MV-4-11 (cell line): ENCODE results near the gene PRELP.
"Not testable (repeated sequence)": the region's sequence is repeated elsewhere in the genome, so short reads cannot be mapped to it uniquely, and the experiment has no call there.

ENCODE experiments used
- DNase-seq: peaks from one replicate; lab custom pipeline; 2025; lab: John Stamatoyannopoulos, UW

The PRELP gene

DNA sequence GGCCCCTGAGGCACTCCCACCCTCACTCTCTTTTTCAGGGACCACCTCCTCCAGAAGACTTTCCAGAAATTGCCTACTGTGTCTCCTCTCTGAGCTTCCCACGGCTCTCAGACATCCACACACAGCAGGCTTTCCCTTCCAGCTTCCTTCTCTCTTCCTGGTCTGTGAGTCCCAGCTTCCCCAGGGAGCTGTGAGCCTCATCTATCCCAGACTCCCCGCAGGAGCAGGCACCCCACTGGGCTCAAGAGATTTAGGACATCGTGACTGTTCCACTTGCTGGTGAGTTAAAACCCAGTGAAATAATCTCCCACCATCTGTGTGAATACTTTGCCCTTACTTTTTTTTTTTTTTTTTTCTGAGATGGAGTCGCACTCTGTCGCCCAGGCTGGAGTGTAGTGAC lies 22.0 kb upstream of the PRELP start:
- DNase-seq = no peak

DNA sequence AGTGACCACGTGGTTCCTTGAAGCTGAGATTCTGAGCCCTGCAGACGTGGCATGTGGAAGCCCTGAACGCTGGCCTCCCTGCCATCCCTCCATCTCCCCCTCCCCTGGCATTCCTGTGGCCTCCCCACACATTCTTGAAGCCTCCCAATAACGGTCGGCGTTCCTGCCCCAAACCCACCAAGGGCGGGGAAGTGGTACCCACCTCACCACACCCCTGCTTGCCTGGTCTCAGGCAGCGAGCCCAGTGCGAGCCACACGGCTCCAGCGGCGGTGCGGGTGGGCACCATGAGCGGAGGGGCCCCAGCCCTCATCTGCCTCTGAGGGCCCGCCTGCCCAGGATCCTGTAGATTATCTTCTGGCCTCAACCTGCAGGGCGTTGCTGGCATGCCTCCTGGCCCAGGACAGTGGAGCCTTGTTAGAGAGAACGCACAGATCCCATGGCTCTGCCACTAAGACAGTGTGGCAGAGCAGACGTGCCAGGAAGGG lies 20.6 kb upstream of the PRELP start:
- DNase-seq = no peak

DNA sequence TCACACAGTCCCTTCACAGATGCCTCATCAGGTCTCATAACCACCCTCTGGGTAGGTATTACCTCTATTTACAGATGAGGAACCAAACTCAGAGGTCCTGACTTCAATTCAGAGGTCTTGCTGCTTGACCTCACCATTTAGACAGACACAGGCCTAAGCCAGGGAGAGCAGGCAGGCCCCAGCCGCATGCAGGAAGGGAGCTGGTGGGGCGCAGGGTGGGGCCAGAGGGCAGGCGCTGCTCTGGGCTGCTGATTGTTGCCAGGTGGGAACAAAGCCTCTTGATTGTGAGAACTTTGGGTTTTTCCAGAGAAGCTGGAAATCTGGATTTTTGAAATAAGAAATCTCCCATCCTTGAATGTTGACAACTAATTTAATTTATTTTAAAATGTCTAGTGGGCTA lies 19.9 kb upstream of the PRELP start:
- no peak for DNase-seq

DNA sequence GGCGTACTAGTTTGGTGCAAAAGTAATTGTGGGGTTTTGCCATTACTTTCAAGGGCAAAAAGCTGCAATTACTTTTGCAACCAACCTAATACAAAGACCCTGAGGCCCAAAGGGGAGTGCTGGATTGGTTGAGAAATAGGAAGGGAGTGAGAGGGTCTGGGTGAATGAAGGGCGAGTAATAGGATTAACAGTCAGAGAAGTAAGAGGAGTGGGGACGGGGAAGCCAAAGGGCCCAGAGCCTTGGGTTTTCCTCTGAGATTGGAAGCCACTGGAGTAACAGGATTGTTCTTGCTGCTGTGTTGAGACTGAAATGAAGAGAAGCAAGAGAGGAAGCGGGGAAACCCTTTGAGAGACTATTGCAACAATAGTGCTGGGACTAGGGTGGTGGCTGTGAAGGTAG lies 19.0 kb upstream of the PRELP start:
- DNase-seq = no peak

DNA sequence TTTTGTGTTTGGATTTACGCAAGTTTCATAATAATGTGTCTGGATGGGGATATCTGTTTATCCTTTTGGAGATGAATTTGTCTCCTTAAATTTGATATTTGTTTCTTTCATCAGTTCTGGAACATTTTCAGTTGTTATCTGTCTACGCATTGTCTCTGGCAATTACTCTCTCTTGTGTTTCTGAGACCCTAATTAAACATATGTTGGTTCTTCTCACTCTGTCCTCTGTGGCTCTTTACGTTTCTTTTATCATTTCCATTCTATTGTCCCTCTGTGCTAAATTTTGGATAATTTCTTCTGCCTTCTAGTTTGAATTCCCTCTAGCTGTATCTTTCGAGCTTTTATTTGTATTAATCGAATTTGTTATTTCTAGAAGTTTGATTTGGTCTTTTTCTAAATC lies 17.5 kb upstream of the PRELP start:
- no peak for DNase-seq

DNA sequence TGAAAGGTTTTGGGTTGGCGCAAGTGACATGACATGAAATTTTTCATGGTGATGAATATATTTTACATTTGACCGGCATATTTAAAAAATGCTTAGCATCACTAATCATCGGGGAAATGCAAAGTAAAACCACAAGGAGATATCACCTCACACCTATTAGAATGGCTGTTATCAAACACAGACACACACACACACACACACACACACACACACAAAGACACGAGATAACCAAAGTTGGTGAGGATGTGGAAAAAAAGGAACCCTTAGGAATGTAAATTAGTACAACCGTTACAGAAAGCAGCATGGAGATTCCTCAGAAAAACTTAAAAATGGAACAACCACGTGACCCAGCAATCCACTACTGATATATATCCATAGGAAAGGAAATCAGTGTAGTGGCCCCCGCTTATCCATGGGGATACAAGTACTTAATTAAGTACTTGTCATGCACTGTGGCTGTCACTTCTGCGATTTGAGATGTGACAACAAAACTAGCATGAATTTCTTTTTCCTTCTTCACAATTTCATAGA lies 15.9 kb upstream of the PRELP start:
- DNase-seq = no peak

DNA sequence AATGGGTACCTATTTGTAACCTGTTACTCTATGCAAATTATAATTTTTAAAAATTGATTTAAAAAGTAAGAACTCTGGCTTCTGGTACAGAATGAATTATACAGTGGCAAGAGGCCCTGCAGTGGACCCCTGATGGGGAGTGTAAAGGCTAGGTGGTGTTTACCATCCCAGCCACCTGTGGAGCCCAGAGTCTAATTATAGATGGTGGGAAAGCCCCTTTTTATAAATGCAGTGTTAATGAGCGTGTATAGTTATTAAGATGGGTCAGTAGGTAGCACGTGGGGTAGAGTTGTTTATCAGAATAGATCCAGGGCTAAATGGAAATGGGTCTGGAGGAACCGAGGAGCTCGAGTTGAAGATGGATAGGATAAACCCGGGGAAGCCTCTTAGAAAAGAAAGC lies 13.9 kb upstream of the PRELP start:
- DNase-seq = no peak

DNA sequence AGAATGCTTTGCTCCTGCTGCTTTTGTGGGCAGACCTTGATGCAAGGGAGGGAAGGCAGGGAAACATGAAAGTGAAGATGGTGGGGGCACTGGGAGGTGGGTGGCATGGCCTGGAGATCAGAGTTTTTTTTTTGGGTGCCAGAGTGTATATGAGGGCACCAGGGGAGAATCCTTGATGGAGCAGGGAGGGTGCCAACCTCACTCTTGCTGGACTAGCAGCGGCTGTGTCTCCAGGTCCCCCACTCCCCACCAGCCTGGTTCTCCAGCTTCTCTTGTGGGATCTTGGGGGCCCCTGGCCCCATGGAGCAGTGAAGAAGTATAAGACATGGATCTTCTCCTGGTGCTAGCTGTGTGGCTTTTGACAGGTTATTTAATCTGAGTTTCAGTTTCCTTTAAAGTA lies 13.5 kb upstream of the PRELP start:
- DNase-seq = no peak

DNA sequence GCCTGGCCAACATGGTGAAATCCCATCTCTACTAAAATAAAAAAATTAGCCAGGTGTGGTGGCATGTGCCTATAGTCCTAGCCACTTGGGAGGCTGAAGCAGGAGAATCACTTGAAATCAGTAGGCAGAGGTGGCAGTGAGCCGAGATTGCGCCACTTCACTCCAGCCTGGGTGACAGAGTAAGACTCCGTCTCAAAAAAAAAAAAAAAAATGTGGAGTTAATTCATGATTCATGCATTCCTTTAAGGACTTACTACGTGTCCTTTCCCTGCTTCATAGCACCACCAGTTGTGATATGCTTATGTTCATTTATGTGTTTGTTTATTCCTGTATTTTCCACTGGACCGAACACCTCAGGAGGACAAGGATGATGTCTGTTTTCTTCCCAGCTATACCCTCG lies 12.7 kb upstream of the PRELP start:
- no peak for DNase-seq

DNA sequence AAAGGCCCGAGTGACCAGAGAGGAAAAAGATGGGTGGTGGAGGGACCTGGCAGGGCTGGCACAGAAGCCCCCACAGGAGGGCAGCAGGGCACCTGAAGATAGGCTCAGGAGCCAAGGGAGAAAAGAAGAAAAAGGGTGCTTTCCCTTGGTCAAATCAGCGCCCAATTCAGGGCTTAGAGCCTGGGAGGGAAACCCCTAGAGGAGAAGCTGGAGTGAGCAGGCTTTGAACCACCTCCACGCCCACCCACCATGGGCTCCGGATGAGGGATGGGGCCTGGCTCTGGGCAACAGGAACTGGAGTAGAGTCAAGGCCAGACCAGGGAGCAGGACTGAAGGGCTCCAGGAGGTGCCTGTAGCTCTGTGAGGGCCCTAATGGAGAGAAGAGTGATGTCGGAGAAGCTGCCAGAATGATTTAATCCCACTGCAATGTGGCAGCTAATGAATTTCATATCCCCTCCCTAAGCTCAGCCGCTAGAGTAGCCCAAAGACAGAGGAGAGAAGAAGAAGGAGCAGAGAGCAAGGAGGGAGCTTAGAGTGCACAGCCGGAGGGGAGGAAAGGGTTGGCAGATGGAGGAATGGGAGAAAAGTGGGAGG lies 12.0 kb upstream of the PRELP start:
- no peak for DNase-seq

DNA sequence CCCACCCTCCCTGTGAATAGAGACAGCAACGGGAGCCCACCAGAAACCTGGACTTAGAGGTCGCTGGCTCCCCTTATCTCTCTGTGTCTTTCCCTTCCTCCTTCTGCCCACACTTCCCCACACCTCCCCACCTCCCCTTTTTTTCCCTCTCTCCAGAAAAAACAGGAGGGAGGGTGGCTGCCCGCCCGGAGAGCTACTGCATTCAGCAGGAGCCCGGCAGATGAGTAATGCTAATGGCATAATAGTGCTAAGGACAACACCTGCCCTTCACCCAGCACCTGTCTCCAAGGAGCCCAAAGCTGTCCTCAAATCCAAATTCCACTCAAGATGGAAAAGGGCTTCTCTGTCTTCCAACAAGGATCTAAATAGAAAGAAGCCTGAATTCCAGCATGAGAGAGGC lies 11.4 kb upstream of the PRELP start:
- no peak for DNase-seq

DNA sequence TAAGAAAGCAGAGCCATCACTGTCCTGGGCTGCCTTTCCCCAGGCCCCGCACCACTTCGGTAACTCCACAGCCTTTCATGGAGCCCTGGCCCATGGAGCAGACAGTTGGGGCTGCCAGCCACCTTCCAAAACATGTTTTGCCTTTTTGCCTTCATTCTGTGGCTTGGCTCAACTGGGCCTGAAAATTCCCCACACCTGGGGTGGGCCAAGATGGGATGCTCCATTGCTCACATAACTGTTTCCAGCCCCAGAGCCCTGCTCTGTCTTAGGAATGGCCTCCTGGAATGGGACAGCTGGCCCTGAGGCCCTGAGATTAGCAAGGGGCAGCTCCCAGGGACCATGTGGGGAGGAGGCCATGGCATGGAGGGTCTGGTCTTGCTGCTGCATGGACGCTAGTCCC lies 10.9 kb upstream of the PRELP start:
- DNase-seq = no peak

DNA sequence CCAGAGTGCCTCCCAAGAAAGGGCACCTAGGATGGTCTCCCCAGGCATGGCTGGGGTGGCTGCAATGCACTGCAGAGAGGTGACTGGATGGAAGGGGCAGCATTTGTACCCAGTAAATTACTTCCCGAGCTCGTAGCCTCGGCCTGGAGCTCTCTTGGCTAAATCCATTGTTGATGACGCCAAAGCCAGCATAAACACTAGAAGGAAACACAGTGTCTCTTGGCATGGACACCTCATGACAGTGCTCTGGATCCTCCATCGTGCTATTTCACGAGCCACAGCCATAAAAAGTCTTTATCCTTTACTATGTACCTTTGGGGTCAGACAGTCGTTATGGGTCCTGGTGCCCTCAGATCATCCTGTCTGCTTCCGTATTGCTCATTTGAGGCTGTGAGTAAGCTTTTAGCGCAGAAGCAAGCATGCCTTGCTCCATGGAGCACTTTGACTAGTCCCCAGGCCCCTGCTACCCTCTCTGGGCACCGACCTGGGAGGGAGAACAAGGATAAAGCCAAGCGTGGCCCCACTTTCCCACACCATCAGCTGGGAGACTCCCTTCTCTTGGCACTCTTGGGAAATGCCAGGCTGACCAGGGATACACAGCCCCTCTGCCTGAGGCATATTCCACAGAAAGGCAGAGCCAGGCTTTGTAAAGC lies 10.3 kb upstream of the PRELP start:
- no peak for DNase-seq

DNA sequence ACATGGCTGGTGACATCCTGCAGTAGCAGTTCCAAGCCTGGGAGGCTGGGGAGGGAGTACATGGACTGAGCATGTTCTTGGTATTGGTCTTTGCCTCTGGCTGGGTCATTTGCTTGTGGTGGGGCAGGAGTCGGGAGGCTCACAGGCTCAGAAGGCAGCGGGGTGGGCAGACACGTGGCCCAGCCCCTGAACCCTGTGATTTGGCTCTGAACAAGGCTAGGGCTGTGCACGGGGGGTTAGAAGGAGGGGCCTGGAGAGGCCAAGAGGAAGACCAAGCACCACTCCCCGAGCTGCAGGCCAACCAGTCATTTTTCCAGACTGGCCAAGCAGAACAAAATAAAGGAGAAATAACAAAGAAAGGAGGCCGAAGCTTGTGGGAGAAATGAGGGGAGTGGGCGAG lies 9.7 kb upstream of the PRELP start:
- DNase-seq = no peak

DNA sequence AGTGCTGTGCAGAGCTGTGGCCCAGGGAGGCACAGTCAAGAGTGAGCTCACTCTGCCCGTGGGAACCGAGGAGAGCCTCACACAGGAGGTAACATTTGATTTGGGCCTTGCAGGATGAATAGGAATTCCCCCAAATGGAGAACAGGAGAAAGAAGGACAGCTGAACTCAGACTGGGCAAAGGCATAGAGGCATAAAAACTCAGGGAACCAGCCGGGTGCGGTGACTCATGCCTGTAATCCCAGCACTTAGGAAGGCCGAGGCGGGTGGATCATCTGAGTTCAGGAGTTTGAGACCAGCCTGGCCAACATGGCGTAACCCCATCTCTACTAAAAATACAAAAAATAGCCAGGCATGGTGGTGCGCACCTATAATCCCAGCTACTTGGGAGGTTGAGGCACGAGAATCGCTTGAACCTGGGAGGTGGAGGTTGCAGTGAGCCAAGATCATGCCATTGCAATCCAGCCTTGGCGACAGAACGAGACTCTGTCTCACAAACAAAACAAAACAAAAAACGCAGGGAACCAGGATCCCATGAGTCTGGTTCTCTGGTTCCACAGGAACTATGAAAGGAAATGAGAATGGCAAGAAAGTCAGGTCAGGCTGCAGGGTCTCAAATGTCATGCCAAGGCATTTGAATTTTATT lies 8.6 kb upstream of the PRELP start:
- not testable (repeated sequence) for DNase-seq

DNA sequence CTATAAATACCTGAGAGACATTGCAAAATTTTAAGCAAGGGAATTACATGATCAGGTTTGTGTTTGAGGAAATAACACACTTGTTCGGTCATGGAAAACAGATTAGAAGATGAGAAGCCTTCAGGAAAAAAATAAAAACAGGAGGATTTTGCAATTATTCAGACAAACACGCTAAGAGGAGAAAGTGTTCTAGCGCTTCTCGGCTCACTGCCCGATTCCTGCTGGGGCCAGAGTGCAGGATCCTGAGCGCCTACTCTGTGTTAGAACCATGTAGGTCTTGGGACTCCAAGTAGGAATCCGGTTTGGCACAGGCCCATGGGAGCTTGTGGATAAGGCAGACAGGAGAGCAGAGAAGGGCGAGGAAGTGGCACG lies 8.1 kb upstream of the PRELP start:
- no peak for DNase-seq

DNA sequence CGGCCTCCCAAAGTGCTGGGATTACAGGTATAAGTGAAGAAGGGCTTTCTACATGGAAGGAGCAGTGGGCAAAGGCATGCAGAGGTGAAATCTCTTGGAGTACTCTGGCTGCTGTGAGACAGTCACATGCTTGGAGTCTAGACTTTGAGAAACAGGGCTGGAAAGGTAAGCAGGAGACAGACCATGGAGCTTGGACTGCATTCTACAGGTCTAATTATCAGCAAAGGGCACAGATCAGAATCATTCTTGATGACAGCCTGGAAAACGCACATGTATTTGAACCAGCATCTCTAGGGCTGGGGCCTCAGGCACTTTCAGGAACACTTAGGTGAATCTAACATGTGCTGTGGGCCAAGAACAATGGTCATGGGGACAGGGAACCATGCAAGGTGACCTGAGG lies 7.3 kb upstream of the PRELP start:
- no peak for DNase-seq

DNA sequence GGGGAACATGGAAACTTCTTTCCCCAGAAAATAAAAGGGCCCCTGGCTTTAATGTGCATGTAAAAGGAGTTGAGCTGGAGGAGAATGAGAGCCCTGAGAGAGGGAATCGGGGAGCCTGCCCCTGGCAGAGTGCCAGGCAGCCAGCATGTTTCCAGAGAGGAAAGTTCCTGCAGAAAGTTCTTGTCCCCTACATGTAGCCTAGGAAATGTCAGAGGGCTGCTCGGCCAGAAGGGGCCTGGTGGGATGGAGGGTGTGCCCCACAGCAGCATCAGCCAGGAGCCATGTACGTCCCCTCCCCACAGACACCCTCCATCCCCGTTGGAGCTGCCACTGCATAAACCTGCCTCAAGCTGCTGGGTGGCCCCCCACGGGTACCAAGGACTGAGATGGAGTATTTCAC lies 5.4 kb upstream of the PRELP start:
- no peak for DNase-seq

DNA sequence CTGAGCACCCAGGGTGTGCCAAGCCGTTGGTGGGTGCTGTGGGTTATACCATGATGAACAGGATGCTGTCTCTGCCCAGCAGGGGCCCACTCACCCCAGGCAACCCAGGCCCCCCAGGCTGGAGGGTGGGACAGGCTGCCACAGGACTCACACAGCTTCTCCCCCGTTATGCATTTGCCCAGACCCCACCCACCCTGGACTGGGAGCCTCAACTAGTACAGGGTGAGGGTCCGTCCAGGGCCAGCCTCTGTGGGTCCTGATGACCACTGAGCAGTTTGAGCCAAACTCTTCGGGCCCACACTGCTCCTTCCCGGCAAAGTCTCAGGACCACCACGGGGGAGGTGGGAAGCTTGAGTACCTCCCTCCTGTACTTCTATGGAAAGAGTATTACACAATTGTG lies 3.8 kb upstream of the PRELP start:
- no peak for DNase-seq

DNA sequence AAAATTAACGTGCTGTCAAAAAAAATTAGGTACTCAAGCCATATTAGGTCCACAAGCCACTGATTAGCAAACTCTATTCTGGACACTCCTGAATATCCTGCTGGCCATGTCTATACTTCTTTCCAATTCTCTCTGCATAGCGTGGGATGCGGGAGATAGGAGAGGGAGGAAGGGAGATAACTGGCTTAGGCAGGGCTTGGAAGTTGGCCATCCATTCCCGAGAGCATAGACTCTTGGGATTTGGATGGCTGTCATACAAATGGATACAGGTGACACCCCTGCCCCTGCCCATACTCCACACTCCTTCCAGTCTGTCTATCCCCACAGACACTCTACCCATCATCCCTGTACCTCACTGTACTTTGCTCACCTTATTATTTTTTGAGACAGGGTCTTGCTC lies 2.3 kb upstream of the PRELP start:
- DNase-seq = no peak

DNA sequence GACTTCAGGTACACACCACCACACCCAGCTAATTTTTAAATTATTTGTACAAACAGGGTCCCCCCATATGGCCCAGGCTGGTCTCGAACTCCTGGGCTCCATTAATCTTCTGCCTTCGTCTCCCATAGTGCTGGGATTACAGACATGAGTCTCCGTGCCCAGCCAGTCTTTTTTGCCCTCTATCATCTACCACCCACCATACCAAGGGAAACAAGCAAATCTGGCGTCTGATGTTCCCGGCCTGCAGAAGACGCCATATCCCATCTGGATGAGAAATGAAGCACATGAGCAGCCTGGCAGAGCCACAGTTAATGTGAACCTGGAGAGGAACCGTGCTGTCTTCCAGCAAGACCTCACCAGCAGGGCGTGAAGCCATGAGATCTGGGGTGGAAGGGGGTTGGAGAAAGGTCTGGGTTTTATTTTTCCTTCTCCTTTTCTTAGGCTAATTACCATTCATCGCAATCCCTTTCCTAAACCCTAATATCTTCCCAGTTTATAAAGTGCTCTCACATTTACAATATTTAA lies 1.8 kb upstream of the PRELP start:
- no peak for DNase-seq

DNA sequence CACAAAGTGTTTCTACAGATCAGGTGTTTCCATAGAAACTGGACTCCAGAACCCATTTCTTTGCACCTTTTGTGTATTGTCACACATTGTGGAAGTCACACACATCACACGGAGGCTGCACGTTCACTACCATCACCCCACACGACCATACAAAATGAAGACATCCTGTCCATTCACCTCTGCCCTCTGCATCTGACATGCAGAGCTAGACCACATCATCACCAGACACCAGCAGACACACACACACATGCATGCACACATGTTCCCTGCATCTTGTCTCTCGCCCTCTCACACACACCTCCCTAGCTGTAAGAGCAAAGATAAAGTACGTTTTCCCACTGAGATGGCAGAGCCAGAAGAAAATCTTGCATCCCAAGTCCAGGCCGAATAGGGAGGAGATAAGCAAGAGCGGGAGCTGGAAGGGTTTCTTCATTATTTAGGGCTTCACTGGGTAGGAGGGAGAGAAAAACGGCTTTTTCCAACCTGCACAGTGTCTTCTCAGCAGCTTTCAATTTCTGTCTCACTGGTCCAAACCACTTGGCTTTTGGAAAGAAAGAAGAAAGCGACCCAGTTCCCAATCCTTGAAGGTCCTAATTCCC lies 709 bp downstream of the PRELP start:
- no peak for DNase-seq

DNA sequence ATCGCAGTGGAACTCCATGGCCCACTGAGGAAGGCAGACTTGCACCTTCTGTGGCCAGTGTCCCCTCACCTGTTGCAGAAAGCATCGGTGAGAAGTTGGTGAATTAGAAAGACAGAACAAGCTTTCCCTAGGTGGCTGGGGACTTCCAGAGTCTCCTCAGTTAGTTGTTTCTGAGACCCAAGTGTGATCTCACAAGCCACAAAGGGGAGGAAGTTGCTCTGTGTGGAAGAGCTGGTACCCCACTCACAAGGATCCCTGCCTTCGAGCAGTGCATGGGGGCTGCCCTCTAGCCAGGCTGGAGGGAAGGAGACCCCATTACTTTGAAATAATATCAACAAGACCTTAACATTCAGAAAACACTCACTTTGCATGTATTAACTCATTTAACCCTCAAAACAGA lies 2.1 kb downstream of the PRELP start:
- no peak for DNase-seq
